ENCODE measurements around the gene ICE2.

Gene ICE2

DNA sequence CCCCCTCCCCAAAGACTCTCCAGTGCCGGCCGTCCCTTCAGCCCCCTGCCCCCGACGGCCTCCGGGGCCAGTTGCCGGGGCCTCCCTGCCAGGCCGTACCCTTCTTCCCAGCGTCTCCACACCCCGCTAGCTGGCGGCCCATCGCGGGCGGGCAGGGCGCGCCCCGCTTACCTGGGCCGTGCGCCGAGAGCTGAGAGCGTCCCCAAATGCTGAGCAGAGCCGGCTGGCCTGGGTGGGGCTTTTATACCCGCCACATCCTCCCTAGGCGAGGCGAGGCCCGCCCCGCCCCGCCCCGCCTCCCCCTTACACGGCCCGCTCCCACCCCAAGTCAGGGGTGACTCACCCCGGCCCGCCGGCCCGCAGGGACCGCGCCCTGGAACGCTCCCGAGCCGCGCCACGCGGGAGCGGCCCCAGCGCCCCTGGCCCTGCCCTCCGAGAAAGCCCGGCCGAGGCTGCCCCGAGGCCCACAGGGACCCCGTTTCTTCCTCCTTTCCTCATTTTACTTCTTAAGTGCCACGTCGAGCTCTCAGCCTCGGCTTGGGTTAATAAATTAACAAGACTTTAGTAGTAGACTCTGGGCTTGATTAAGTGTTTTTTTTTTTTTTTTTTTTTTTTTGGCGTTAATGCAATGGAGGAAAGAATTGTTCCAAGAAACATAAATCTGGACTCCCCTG lies 81.0 kb downstream of the ICE2 start, which contains the start of gene ANXA2:
Gene ANXA2 (minus strand): TSS at position 215 of the 674 bp plus-strand sequence. CDS start 11,911 bp downstream, outside the sequence.
- peak; percentile 91 for DNase-seq
- peak within 1 kb of the TSS; percentile 80 for H3K27ac ChIP-seq (ENCODE audit: low read depth, low read length)
- no peaks in the 10 kb centered on the region for H3K27me3 ChIP-seq (ENCODE audit: insufficient read depth, low read length, poor library complexity)
- peak within 1 kb of the TSS; percentile 30 for H4K8ac ChIP-seq (ENCODE audit: low read depth, low read length)
- H3K36me3 ChIP-seq (ENCODE audit: control insufficient read depth, insufficient read depth, low read length): peaks cover 8% of the 10 kb centered on the region
- WGBS (ENCODE audit: extremely low coverage, insufficient coverage, low lambda C conversion rate): no CpG with 5 or more reads among the region's 53 CpGs
- peak within 1 kb of the TSS; percentile 50 for H2AK5ac ChIP-seq (ENCODE audit: low read length)
- peak within 1 kb of the TSS; percentile 97 for H3K56ac ChIP-seq (ENCODE audit: low read length)
- H3K79me1 ChIP-seq (ENCODE audit: low read length): peaks cover 26% of the 10 kb centered on the region
- H2BK120ac ChIP-seq (ENCODE audit: low read depth, low read length): peak within 1 kb of the TSS; percentile 39
- peak within 1 kb of the TSS; percentile 93 for H3K18ac ChIP-seq (ENCODE audit: low read length)
- H3K4ac ChIP-seq (ENCODE audit: low read depth, low read length): peak within 1 kb of the TSS; percentile 90
- peak within 1 kb of the TSS; percentile 95 for H3K9ac ChIP-seq (ENCODE audit: low read length)
- peak within 1 kb of the TSS; percentile 92 for H3K4me3 ChIP-seq (ENCODE audit: low read length)
- peak within 1 kb of the TSS; percentile 76 for H2BK5ac ChIP-seq (ENCODE audit: low read length)
- peak within 1 kb of the TSS; percentile 93 for H3K4me2 ChIP-seq (ENCODE audit: low read length)
- H2BK15ac ChIP-seq (replicated peaks; ENCODE audit: low read depth): no peak within 1 kb of the TSS
- peak within 1 kb of the TSS; percentile 99 for H3K23ac ChIP-seq (ENCODE audit: low read length)
- no peak within 1 kb of the TSS for H4K5ac ChIP-seq (ENCODE audit: low read length)
- peaks cover 45% of the 10 kb centered on the region for H3K79me2 ChIP-seq (ENCODE audit: control insufficient read depth, insufficient read depth, low read length)
- peaks cover 18% of the 10 kb centered on the region for H3K4me1 ChIP-seq (ENCODE audit: control insufficient read depth, low read depth, low read length)

DNA sequence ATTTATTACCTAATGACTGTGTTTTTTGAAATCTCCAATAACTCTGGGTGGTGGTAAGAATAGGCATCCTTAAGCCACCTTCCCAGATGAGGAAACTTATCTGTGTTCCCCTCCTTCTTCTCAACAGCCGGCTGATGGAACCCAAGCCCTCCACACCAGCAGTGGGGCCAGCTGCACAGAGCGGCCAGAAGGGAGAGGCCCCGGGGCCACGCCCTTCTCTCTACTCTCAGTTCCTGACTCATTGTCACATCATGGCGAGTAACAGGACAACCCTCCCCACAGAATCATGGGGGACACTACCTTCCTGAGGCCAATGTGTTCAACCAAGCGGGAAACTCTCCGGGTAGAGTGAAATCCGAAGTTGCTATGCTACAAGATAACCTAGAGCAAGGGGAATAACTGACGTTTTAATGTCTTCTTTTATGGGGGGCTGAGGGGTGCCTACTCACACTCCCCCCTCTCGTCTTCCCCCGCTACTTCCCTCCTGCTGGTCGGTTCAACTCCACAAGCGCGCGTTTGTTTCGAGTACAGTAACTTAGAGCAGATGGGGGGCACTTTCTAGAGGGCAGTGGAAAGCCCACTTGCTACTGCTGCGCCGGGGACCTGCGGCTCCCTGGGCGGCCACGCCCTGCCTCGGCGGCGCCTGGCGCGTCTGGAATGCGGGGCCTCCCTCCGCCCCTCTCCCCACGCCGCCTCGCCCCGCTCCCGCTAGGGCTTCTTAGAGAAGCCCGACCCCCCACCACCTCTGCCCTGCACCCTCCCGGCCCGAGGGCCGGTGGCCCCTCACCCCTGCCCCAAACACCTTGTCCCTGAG lies 81.8 kb downstream of the ICE2 start:
- peak; percentile 86 for DNase-seq
- peaks cover 20% of the 10 kb centered on the region for H3K4me1 ChIP-seq (ENCODE audit: control insufficient read depth, low read depth, low read length)
- peak overlapping the region; percentile 30 for H4K8ac ChIP-seq (ENCODE audit: low read depth, low read length)
- peaks cover 8% of the 10 kb centered on the region for H3K36me3 ChIP-seq (ENCODE audit: control insufficient read depth, insufficient read depth, low read length)
- H2AK5ac ChIP-seq (ENCODE audit: low read length): peak overlapping the region; percentile 50
- peak overlapping the region; percentile 92 for H3K4me3 ChIP-seq (ENCODE audit: low read length)
- H2BK5ac ChIP-seq (ENCODE audit: low read length): peak overlapping the region; percentile 76
- H3K79me2 ChIP-seq (ENCODE audit: control insufficient read depth, insufficient read depth, low read length): peaks cover 50% of the 10 kb centered on the region
- H2BK120ac ChIP-seq (ENCODE audit: low read depth, low read length): peak overlapping the region; percentile 39
- H3K4me2 ChIP-seq (ENCODE audit: low read length): peak overlapping the region; percentile 93
- H2BK15ac ChIP-seq (replicated peaks; ENCODE audit: low read depth): no peak overlapping the region
- H3K18ac ChIP-seq (ENCODE audit: low read length): peak overlapping the region; percentile 93
- peak overlapping the region; percentile 95 for H3K9ac ChIP-seq (ENCODE audit: low read length)
- WGBS (ENCODE audit: extremely low coverage, insufficient coverage, low lambda C conversion rate): no CpG with 5 or more reads among the region's 37 CpGs
- H3K79me1 ChIP-seq (ENCODE audit: low read length): peaks cover 28% of the 10 kb centered on the region
- no peaks in the 10 kb centered on the region for H3K27me3 ChIP-seq (ENCODE audit: insufficient read depth, low read length, poor library complexity)
- H3K4ac ChIP-seq (ENCODE audit: low read depth, low read length): peak overlapping the region; percentile 82
- no peak overlapping the region for H4K5ac ChIP-seq (ENCODE audit: low read length)
- H3K27ac ChIP-seq (ENCODE audit: low read depth, low read length): peak overlapping the region; percentile 78
- no peak overlapping the region for H3K23ac ChIP-seq (ENCODE audit: low read length)
- peak overlapping the region; percentile 97 for H3K56ac ChIP-seq (ENCODE audit: low read length)

DNA sequence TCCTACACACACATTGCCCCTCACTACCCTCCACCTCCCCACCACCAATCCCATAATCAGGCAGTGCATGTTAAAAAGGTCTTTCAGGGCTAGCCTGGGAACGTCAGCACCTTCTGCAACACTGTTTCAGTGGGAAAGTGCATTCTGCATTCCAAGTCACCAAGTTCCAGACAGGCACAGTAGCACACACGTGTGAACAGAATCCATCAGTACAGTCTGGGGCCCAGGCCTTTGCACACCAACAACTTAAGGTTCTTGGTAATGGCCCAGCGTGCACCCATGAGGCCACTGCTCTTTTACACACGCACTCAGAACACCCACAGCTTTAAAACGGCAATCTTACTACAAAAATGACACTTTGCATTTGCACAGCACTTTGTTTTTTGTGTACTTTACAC lies 82.4 kb downstream of the ICE2 start:
- peak overlapping the region; percentile 95 for H3K9ac ChIP-seq (ENCODE audit: low read length)
- no peak overlapping the region for H4K5ac ChIP-seq (ENCODE audit: low read length)
- no peak overlapping the region for H4K8ac ChIP-seq (ENCODE audit: low read depth, low read length)
- no peak overlapping the region for H2BK15ac ChIP-seq (replicated peaks; ENCODE audit: low read depth)
- no peaks in the 10 kb centered on the region for H3K27me3 ChIP-seq (ENCODE audit: insufficient read depth, low read length, poor library complexity)
- H3K79me1 ChIP-seq (ENCODE audit: low read length): peaks cover 28% of the 10 kb centered on the region
- no peak overlapping the region for H2BK120ac ChIP-seq (ENCODE audit: low read depth, low read length)
- peak overlapping the region; percentile 97 for H3K56ac ChIP-seq (ENCODE audit: low read length)
- no peak overlapping the region for H2BK5ac ChIP-seq (ENCODE audit: low read length)
- H3K23ac ChIP-seq (ENCODE audit: low read length): peak overlapping the region; percentile 67
- H3K4me2 ChIP-seq (ENCODE audit: low read length): peak overlapping the region; percentile 93
- peak overlapping the region; percentile 6 for H3K18ac ChIP-seq (ENCODE audit: low read length)
- peaks cover 8% of the 10 kb centered on the region for H3K36me3 ChIP-seq (ENCODE audit: control insufficient read depth, insufficient read depth, low read length)
- H2AK5ac ChIP-seq (ENCODE audit: low read length): peak overlapping the region; percentile 78
- no CpG with 5 or more reads among the region's 5 CpGs for WGBS (ENCODE audit: extremely low coverage, insufficient coverage, low lambda C conversion rate)
- H3K4ac ChIP-seq (ENCODE audit: low read depth, low read length): no peak overlapping the region
- peaks cover 54% of the 10 kb centered on the region for H3K79me2 ChIP-seq (ENCODE audit: control insufficient read depth, insufficient read depth, low read length)
- H3K4me3 ChIP-seq (ENCODE audit: low read length): peak overlapping the region; percentile 92
- no peak overlapping the region for H3K27ac ChIP-seq (ENCODE audit: low read depth, low read length)
- no peak for DNase-seq
- peaks cover 20% of the 10 kb centered on the region for H3K4me1 ChIP-seq (ENCODE audit: control insufficient read depth, low read depth, low read length)

DNA sequence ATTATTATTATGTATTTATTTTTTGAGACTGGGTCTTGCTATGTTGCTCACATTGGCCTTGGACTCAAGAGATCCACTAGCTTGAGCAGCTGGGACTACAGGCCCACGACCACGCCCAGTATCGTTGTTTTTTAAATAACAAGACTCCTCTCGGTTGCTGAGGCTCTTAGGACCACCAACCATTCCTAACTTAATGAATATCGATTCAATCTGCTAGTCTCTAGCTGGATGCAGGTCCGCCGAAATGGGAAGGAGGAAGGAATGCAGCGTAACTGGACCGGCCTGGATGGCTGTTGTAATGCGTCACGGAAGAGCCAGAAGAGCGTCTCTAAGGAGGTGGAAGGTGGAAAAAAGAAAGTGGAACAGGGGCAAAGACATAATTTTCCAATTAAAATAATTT lies 82.8 kb downstream of the ICE2 start:
- peak overlapping the region; percentile 95 for H3K9ac ChIP-seq (ENCODE audit: low read length)
- no peak overlapping the region for H2BK120ac ChIP-seq (ENCODE audit: low read depth, low read length)
- H3K27me3 ChIP-seq (ENCODE audit: insufficient read depth, low read length, poor library complexity): no peaks in the 10 kb centered on the region
- peaks cover 28% of the 10 kb centered on the region for H3K79me1 ChIP-seq (ENCODE audit: low read length)
- peak overlapping the region; percentile 93 for H3K4me2 ChIP-seq (ENCODE audit: low read length)
- no peak overlapping the region for H3K4ac ChIP-seq (ENCODE audit: low read depth, low read length)
- peaks cover 8% of the 10 kb centered on the region for H3K36me3 ChIP-seq (ENCODE audit: control insufficient read depth, insufficient read depth, low read length)
- no peak overlapping the region for H2BK5ac ChIP-seq (ENCODE audit: low read length)
- no peak overlapping the region for H3K4me3 ChIP-seq (ENCODE audit: low read length)
- WGBS (ENCODE audit: extremely low coverage, insufficient coverage, low lambda C conversion rate): no CpG with 5 or more reads among the region's 12 CpGs
- no peak overlapping the region for H2BK15ac ChIP-seq (replicated peaks; ENCODE audit: low read depth)
- peaks cover 20% of the 10 kb centered on the region for H3K4me1 ChIP-seq (ENCODE audit: control insufficient read depth, low read depth, low read length)
- peaks cover 58% of the 10 kb centered on the region for H3K79me2 ChIP-seq (ENCODE audit: control insufficient read depth, insufficient read depth, low read length)
- DNase-seq: peak; percentile 63
- H3K23ac ChIP-seq (ENCODE audit: low read length): no peak overlapping the region
- H3K56ac ChIP-seq (ENCODE audit: low read length): peak overlapping the region; percentile 97
- H2AK5ac ChIP-seq (ENCODE audit: low read length): no peak overlapping the region
- no peak overlapping the region for H3K18ac ChIP-seq (ENCODE audit: low read length)
- no peak overlapping the region for H3K27ac ChIP-seq (ENCODE audit: low read depth, low read length)
- no peak overlapping the region for H4K8ac ChIP-seq (ENCODE audit: low read depth, low read length)
- H4K5ac ChIP-seq (ENCODE audit: low read length): no peak overlapping the region

DNA sequence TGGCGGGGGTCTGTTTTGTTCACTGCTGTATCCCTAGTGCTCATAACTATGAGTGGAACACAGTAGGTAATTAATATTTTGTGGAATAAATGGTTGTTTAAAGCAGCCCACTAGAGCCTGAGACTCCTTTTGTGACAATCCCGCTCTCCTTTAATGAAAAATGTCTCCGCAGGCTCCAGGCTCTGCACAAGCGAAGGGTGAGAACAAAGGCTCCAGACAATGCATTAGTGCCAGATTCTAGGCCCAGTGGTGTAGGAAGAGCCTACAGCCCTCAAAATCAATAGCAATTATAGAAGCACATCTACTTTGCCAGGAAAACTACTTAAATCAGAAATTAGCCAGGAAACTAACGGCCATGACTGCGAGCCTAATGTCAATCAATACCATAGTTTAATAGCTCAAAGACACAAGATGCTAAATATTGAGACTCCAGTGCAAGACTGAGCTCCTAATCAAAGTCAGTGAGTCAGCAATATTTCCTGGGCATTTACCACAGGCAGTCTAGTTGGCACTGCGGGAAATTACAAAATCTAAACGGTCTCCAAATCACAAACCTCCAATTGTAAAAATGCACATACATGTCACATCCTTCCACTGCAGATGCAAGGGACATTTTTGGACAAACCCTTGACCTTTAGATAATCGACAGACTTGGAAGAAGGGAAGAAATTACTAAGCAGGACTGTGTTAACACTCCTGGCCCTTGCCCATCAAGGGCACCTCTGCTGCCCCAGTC lies 83.5 kb downstream of the ICE2 start:
- H3K79me2 ChIP-seq (ENCODE audit: control insufficient read depth, insufficient read depth, low read length): peaks cover 65% of the 10 kb centered on the region
- H3K18ac ChIP-seq (ENCODE audit: low read length): no peak overlapping the region
- no peak overlapping the region for H2BK120ac ChIP-seq (ENCODE audit: low read depth, low read length)
- no peak overlapping the region for H3K4ac ChIP-seq (ENCODE audit: low read depth, low read length)
- H4K8ac ChIP-seq (ENCODE audit: low read depth, low read length): no peak overlapping the region
- peak overlapping the region; percentile 29 for H3K9ac ChIP-seq (ENCODE audit: low read length)
- H3K79me1 ChIP-seq (ENCODE audit: low read length): peaks cover 28% of the 10 kb centered on the region
- peak overlapping the region; percentile 11 for H3K4me2 ChIP-seq (ENCODE audit: low read length)
- peaks cover 22% of the 10 kb centered on the region for H3K4me1 ChIP-seq (ENCODE audit: control insufficient read depth, low read depth, low read length)
- no peak overlapping the region for H2BK5ac ChIP-seq (ENCODE audit: low read length)
- H3K23ac ChIP-seq (ENCODE audit: low read length): no peak overlapping the region
- no peak overlapping the region for H2BK15ac ChIP-seq (replicated peaks; ENCODE audit: low read depth)
- H3K36me3 ChIP-seq (ENCODE audit: control insufficient read depth, insufficient read depth, low read length): peaks cover 8% of the 10 kb centered on the region
- no peak for DNase-seq
- no peak overlapping the region for H3K27ac ChIP-seq (ENCODE audit: low read depth, low read length)
- WGBS (ENCODE audit: extremely low coverage, insufficient coverage, low lambda C conversion rate): no CpG with 5 or more reads among the region's 9 CpGs
- no peaks in the 10 kb centered on the region for H3K27me3 ChIP-seq (ENCODE audit: insufficient read depth, low read length, poor library complexity)
- H3K56ac ChIP-seq (ENCODE audit: low read length): peak overlapping the region; percentile 97
- H2AK5ac ChIP-seq (ENCODE audit: low read length): no peak overlapping the region
- no peak overlapping the region for H4K5ac ChIP-seq (ENCODE audit: low read length)
- no peak overlapping the region for H3K4me3 ChIP-seq (ENCODE audit: low read length)
